ENCODE measurements around the gene DOCK4.

The DOCK4 gene

DNA sequence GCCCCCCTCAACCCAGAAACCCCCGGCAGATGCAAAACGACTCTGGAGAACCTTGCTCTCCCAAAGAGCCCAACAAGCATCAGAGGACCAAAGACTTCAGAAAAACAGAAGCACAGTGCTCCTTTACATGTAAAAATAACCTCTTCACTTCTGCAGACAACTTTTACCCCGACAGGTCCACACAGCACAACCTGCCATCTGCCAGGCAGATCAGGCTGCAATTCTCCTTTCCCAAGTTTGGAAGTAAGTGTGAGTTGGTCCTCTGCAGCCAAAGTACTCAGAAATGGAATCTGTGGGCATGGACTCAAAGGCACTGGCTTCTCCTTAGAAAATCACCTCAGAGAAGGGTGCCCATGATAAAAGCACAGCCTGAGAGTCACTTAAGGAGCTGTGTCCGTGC lies 26.0 kb downstream of the DOCK4 start:
- TF ChIP-seq, protein P1, sequence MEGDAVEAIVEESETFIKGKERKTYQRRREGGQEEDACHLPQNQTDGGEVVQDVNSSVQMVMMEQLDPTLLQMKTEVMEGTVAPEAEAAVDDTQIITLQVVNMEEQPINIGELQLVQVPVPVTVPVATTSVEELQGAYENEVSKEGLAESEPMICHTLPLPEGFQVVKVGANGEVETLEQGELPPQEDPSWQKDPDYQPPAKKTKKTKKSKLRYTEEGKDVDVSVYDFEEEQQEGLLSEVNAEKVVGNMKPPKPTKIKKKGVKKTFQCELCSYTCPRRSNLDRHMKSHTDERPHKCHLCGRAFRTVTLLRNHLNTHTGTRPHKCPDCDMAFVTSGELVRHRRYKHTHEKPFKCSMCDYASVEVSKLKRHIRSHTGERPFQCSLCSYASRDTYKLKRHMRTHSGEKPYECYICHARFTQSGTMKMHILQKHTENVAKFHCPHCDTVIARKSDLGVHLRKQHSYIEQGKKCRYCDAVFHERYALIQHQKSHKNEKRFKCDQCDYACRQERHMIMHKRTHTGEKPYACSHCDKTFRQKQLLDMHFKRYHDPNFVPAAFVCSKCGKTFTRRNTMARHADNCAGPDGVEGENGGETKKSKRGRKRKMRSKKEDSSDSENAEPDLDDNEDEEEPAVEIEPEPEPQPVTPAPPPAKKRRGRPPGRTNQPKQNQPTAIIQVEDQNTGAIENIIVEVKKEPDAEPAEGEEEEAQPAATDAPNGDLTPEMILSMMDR (IDR thresholded peaks at IDR 0.05; ENCODE audit: insufficient read depth, low read length): no peak
- no peaks in the 10 kb centered on the region for H3K27me3 ChIP-seq (ENCODE audit: insufficient read depth, poor library complexity, severe bottlenecking)
- H3K27ac ChIP-seq (replicated peaks): no peak overlapping the region

DNA sequence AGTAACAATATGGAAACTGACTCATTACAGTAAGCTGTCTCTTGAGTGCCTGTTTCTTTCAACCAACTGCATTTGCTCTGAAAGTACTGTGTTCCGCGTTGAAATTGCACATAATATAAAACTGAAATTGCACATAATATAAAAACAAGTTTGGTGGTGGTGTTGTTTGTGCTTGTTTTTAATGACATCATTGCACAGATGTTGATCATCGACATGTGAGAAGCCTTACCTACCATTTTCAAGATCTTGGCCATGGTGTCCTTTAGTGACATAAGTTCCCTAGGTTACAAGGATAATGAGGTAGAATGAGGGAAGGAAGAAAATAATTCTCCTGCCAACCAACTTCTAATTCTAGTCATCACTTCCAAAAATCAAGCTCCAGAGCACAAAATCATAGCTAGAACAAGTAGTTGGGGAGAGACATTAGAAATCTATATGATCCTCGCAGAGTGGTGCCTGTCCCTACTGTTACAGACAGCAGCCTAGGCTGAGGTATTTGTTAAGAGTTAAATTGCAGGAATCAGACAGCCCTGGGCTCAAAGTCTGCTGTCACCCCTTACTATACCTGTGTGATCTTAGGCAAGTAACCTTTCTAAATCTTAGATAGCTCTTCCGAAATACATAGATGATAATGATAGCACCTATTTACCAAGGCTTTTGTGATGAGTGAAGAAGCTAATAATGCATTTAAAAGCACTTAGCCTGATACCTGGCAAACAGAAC lies 29.3 kb downstream of the DOCK4 start:
- Histone ChIP-seq H3K27ac (replicated peaks) (no peak overlapping the region), H3K27me3 (ENCODE audit: insufficient read depth, poor library complexity, severe bottlenecking) (no peaks in the 10 kb centered on the region), H3K4me3 (replicated peaks; ENCODE audit: insufficient read depth, low read length) (no peak overlapping the region)
- TF ChIP-seq, protein P2, sequence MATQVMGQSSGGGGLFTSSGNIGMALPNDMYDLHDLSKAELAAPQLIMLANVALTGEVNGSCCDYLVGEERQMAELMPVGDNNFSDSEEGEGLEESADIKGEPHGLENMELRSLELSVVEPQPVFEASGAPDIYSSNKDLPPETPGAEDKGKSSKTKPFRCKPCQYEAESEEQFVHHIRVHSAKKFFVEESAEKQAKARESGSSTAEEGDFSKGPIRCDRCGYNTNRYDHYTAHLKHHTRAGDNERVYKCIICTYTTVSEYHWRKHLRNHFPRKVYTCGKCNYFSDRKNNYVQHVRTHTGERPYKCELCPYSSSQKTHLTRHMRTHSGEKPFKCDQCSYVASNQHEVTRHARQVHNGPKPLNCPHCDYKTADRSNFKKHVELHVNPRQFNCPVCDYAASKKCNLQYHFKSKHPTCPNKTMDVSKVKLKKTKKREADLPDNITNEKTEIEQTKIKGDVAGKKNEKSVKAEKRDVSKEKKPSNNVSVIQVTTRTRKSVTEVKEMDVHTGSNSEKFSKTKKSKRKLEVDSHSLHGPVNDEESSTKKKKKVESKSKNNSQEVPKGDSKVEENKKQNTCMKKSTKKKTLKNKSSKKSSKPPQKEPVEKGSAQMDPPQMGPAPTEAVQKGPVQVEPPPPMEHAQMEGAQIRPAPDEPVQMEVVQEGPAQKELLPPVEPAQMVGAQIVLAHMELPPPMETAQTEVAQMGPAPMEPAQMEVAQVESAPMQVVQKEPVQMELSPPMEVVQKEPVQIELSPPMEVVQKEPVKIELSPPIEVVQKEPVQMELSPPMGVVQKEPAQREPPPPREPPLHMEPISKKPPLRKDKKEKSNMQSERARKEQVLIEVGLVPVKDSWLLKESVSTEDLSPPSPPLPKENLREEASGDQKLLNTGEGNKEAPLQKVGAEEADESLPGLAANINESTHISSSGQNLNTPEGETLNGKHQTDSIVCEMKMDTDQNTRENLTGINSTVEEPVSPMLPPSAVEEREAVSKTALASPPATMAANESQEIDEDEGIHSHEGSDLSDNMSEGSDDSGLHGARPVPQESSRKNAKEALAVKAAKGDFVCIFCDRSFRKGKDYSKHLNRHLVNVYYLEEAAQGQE (IDR thresholded peaks at IDR 0.05; ENCODE audit: insufficient replicate concordance, low read depth): no peak
- no peak for TF ChIP-seq SPI1 (IDR thresholded peaks at IDR 0.05; ENCODE audit: borderline replicate concordance, low read depth)
- TF ChIP-seq GABPA (IDR thresholded peaks at IDR 0.05; ENCODE audit: low read depth): no peak
- TF ChIP-seq POLR2AphosphoS5 (IDR thresholded peaks at IDR 0.05; ENCODE audit: low read depth): no peak
- TF ChIP-seq, protein P1 (IDR thresholded peaks at IDR 0.05; ENCODE audit: insufficient read depth, low read length): no peak
- no peak for DNase-seq (ENCODE audit: low read depth in 1 of 2, low spot score in 1 of 2)

More for the DNA sequence above, 26.0 kb downstream of the DOCK4 start:
- no peak for DNase-seq (ENCODE audit: low read depth in 1 of 2, low spot score in 1 of 2)
- H3K4me3 ChIP-seq (replicated peaks; ENCODE audit: insufficient read depth, low read length): no peak overlapping the region

DNA sequence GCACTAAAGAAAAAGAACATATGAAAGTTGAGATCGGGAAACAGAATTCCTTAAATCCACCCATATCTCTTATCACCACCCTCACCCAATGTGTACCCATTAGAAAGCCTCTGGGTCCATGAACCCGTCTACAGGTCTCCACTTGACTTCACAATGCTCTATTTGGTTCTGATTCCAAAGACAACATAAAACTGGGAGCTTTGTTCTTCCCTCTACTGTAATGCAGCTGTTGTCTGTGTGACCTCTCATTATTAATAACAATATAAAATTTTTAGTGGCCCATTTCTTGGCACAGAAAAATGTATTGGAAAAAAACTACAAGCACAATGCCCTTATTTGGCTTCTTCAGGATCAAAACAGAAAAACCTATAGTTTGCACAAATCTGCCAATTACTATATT lies 30.0 kb downstream of the DOCK4 start:
- H3K27ac ChIP-seq (replicated peaks): no peak overlapping the region
- no peak for DNase-seq (ENCODE audit: low read depth in 1 of 2, low spot score in 1 of 2)
- no peak for TF ChIP-seq GABPA (IDR thresholded peaks at IDR 0.05; ENCODE audit: low read depth)
- TF ChIP-seq, protein P2 (IDR thresholded peaks at IDR 0.05; ENCODE audit: insufficient replicate concordance, low read depth): no peak
- TF ChIP-seq POLR2AphosphoS5 (IDR thresholded peaks at IDR 0.05; ENCODE audit: low read depth): no peak
- TF ChIP-seq, protein P1 (IDR thresholded peaks at IDR 0.05; ENCODE audit: insufficient read depth, low read length): no peak
- no peak for TF ChIP-seq SPI1 (IDR thresholded peaks at IDR 0.05; ENCODE audit: borderline replicate concordance, low read depth)
- no peak overlapping the region for H3K4me3 ChIP-seq (replicated peaks; ENCODE audit: insufficient read depth, low read length)
- H3K27me3 ChIP-seq (ENCODE audit: insufficient read depth, poor library complexity, severe bottlenecking): no peaks in the 10 kb centered on the region

DNA sequence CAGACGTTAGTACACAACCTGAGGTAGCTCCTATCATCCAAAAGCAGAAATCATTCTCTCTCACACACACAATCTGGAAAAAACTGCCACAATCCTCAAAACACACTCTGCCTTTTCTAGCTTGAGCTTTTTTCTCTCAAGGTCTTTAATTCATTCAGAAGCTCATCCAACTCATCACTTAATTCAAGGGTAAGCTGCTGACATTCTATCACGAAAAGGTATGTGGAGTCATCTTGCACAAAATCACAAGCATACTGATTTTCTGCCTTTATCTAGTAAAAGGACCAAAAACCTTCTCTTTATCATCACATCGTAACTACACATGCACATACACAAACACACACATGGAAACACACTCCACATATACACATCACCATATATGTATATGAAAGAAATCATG lies 32.0 kb downstream of the DOCK4 start:
- TF ChIP-seq POLR2AphosphoS5 (IDR thresholded peaks at IDR 0.05; ENCODE audit: low read depth): no peak
- TF ChIP-seq, protein P2 (IDR thresholded peaks at IDR 0.05; ENCODE audit: insufficient replicate concordance, low read depth): no peak
- TF ChIP-seq, protein P1 (IDR thresholded peaks at IDR 0.05; ENCODE audit: insufficient read depth, low read length): no peak

More for the DNA sequence above, 32.0 kb downstream of the DOCK4 start:
- Histone ChIP-seq H3K27me3 (ENCODE audit: insufficient read depth, poor library complexity, severe bottlenecking) (no peaks in the 10 kb centered on the region), H3K27ac (replicated peaks) (no peak overlapping the region), H3K4me3 (replicated peaks; ENCODE audit: insufficient read depth, low read length) (no peak overlapping the region)
- no peak for DNase-seq (ENCODE audit: low read depth in 1 of 2, low spot score in 1 of 2)
